ENCODE data around the gene CDC6. TPM values are rescaled to one million over a fixed set of nuclear protein-coding genes. Genes with fewer than 3 reads are reported as not detected.

The CDC6 gene
- total RNA-seq, 1 experiment from 2014 or later: 87.9 TPM

DNA sequence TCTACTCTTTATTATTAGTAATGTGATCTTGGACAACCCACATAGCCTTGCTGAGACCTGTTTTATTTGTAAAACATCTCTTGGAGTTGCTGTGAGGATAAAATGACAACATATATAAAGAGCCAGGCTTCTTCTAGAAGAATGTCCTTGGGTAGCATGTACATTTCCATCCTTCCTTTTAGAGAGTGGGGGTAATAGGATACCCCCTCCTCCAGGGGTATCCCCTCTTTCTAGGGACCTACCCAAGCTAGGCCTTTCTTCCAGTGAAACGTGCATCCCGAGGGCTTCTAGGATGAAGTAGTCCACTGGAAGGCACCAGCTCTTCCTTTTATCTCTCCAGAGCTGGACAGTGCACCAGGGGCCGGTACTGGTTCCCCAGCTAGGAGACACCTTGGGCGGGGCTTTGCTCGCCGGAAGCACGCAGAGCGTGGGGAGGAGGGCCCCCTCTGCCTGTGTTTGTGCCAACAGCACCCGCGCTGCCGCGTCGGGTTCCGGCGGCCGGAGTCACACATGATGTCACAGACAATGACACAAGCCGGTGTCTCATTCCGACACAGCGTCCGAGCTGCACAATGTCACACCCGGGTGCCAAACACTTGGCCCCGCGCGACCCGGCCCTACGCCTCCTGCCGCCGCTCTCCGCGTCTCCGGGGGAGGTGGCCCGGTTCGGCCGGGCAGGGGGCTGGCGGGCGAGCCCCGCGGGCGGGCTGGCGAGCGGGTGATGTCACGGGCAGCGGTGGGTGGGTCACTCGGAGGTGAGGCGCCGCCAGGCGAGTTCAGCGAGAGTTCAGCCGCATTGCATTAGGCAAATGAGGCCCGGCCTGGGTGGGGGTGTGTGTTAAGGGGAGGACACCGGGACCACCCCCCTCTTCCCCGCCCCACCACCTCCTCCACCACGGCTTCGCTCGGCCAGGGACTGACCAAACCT, 53.5 kb downstream of the CDC6 start:
- DNase-seq (ENCODE audit: low spot score): no peak

GRCh38 chr17:40341808-40342503, 54.3 kb downstream of the CDC6 start:
- no peak for DNase-seq (ENCODE audit: low spot score)

DNA sequence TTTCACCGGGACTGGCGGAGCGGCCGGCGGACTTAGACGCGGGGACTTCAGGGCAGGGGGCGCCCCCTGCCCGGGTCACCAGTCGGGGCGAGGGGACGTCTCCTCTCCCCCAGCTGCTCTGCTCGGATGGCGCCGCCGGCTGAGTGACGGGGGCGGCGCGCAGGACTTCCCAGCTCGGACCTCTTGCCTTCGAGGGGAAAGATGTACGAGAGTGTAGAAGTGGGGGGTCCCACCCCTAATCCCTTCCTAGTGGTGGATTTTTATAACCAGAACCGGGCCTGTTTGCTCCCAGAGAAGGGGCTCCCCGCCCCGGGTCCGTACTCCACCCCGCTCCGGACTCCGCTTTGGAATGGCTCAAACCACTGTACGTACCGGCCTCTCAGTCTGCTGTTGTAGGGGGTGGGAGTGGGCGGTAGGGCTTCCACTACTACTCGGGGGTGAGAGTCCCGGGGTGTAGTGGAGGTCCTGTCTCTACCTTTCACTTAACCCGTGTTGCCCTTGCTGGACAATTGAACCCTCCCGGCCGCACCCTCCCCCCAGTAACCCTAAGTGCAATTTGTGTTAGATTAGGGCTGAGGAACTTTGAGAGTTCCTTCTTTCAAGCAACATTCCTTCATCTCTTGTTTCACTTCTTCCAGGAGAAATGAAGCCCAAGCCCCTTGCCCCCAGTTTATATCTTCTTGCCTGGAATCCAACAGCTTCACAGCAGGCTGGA, 55.0 kb downstream of the CDC6 start:
- DNase-seq (ENCODE audit: low spot score): no peak

GRCh38 chr17:40343219-40344119, 55.8 kb downstream of the CDC6 start:
- no peak for DNase-seq (ENCODE audit: low spot score)

- no peak for DNase-seq (ENCODE audit: low spot score)
Measured at GRCh38 chr17:40344421-40345160, 56.9 kb downstream of the CDC6 start.

DNA sequence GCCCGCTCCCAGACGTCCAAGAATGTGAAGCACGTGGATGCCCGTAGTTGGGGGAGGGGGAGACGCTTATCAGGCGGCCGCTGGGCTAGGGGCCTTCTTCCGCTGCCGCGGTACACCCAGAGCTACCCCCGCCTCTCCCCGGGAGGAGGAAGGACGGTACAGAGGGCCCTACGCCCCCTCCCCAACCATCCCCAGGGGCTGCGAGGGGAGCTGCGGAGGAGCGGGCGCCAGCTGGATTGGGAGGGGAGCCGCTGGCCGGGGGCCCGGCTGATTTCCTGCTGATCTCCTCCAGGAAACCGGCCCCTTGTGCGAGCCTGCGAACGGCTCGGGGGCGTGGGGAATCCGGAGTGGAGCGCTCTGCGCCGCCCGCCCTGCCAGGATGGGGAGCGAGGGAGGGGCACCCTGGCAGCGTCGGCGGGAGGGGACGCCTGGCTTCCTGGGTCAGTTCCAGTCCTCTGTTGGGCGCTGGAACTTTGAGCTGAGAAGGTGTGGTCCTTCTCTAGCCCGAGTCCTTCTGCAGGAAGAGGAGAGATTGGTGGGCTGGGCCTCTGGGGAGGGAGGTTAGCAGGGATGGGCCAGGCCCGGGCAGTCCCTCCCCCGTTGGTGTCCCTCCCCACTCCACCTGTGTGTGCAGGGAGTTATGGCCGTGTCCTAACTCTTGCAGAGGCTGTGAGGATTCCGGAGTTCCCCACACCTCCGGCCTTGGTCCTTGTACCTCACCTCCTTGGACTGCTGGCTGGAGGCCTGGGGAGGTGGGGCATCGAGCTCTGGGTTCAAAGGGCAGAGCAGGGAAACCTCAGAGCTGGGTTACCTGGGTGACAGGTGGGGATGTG, 57.7 kb downstream of the CDC6 start:
- DNase-seq (ENCODE audit: low spot score): peak; percentile 82

GRCh38 chr17:40345994-40346764, 58.5 kb downstream of the CDC6 start:
- DNase-seq (ENCODE audit: low spot score): no peak

GRCh38 chr17:40346765-40347158, 59.1 kb downstream of the CDC6 start:
- no peak for DNase-seq (ENCODE audit: low spot score)

DNA sequence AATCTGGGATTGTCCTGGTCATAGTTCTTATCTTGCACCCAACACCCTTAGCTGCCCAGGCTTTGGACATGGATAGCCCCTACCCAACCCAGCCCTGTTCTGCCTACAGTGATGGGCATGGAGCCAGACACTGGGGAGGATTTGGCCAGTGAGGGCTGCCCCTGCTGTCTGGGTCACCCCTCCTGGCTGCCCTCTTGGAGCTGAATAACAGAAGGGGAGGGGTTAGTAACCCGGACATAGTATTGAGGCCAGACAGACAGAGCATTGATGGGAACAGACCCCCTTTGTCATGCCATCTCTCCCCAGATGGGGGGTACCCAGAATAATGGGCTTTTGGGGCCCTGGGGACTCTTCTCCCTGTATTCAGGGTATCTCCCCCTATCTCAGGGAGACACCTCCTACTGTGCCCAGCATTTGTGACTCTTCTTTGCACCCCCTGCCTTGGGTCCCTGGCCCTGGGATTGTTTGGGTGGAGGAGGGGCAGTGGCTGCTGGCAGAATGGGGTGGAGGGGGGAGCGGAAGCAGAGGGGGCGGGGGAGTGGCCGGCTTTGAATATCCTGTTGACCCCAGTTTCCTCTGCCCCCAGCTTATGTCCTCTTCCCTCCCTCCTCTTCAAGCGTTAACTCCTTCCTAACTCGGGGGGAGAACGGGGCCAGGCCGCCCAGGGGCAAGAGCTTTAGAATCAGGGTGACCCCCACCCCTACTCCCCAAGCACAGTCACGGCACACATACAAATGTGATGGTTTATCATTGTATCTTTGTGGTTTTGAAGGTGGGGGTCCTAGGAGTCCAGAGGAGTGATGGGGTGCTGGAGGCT, 59.8 kb downstream of the CDC6 start:
- no peak for DNase-seq (ENCODE audit: low spot score)

DNA sequence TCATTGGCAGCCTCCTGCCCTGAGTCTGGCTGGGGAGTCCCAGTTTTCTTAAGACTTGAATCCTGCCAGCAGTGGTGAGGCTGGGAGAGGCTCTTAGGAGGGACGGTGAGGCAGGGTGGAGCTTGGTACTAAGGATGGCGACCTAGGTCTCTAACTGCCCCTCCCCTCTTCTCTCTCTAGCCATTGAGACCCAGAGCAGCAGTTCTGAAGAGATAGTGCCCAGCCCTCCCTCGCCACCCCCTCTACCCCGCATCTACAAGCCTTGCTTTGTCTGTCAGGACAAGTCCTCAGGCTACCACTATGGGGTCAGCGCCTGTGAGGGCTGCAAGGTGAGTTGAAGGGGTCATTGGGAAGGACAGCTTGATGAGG, 60.4 kb downstream of the CDC6 start:
- no peak for DNase-seq (ENCODE audit: low spot score)

DNA sequence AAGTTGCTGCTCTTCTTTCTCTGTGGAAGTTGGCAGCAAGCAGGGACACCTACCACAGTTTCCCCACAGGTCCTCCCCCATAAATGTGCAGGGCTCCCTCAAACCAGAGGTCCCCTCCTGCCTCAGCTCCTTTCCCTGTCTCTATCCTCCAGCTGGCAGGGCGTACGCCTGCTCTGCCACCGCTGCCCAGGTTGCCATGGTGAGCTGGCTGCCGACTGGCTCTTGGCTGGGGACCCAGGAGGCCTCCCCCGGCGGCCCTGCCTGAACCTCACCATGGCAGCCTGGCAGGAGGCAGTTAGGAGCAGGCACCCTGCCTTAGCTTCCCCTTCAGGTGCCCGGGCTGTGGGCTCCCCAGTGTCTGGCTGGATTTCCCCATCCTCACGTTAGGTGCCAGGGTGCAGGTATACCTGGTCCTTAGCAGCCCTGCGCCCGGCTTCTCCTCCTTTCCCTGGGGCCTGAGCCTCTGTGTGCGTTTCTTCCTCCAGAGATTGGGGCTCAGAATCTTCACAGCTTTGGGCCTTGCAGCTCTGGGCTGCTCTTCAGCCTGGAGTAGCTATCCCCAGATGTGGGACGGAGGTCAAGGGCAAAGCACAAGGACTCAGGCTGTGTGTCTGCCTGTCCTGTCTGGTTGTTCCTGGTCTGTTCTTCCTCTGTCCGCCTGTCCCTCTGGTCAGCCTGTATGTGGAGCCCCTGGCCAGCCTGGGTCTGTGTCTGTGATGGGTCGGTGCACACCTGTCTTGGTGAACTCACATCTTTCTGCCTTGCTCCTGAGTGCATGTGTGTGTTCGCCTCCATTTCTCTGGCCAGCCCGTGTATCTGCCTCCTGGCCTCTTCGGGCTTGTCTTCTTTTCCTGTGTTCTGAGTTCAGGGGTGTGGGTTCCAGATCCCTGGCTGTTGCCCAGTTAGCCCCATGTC, 61.1 kb downstream of the CDC6 start:
- DNase-seq (ENCODE audit: low spot score): no peak

GRCh38 chr17:40349477-40349894, 61.8 kb downstream of the CDC6 start:
- peak; percentile 41 for DNase-seq (ENCODE audit: low spot score)

GRCh38 chr17:40349895-40350688, 62.4 kb downstream of the CDC6 start:
- DNase-seq (ENCODE audit: low spot score): no peak

GRCh38 chr17:40350689-40351358, 63.1 kb downstream of the CDC6 start:
- DNase-seq (ENCODE audit: low spot score): no peak

All from A172 (cell line).